22Rv1 (cell line): ENCODE data around the gene DNASE1L2.

Experiments used
- CTCF ChIP-seq: fragments of 450-650 bp; IDR thresholded peaks from 2 replicates; pipeline ENCODE4 v1.5.1; 2017; ENCODE audit warnings: mild to moderate bottlenecking
- ZFX ChIP-seq: fragments of 450-650 bp; IDR thresholded peaks from 2 replicates; pipeline ENCODE4 v1.6.1; 2017; ENCODE audit warnings: antibody characterized with exemption, borderline replicate concordance

- TF ChIP-seq CTCF (no peak), ZFX (no peak)
Observed at GRCh38 chr16:2271848-2272461, 35.7 kb downstream of the DNASE1L2 start.
